ENCODE data around the gene SLIT3. TPM values are rescaled to one million over a fixed set of nuclear protein-coding genes. Genes with fewer than 3 reads are reported as not detected.

The SLIT3 gene
- total RNA-seq, 1 donor from 2014 or later = not detected

- DNase-seq (ENCODE audit: low read depth) = no peak
Measured at GRCh38 chr5:169299663-169300467, 1.1 kb downstream of the SLIT3 start.

- DNase-seq (ENCODE audit: low read depth) = no peak
Measured at GRCh38 chr5:169299191-169299662, 1.7 kb downstream of the SLIT3 start.

- no peak for DNase-seq (ENCODE audit: low read depth)
Measured at GRCh38 chr5:169298193-169298592, 2.7 kb downstream of the SLIT3 start.

- peak; percentile 2 for DNase-seq (ENCODE audit: low read depth)
Measured at GRCh38 chr5:169296419-169297143, 4.4 kb downstream of the SLIT3 start.

- no peak for DNase-seq (ENCODE audit: low read depth)
Measured at GRCh38 chr5:169295306-169295705, 5.6 kb downstream of the SLIT3 start.

GRCh38 chr5:169294621-169295020 is 6.3 kb downstream of the SLIT3 start:
- DNase-seq (ENCODE audit: low read depth) = no peak

- no peak for DNase-seq (ENCODE audit: low read depth)
Measured at GRCh38 chr5:169291877-169292276, 9.1 kb downstream of the SLIT3 start.

GRCh38 chr5:169290895-169291294 is 10.0 kb downstream of the SLIT3 start:
- DNase-seq (ENCODE audit: low read depth) = no peak

GRCh38 chr5:169289520-169289919 is 11.4 kb downstream of the SLIT3 start:
- DNase-seq (ENCODE audit: low read depth) = no peak

- DNase-seq (ENCODE audit: low read depth) = no peak
Measured at GRCh38 chr5:169288066-169288930, 12.6 kb downstream of the SLIT3 start.

GRCh38 chr5:169287529-169287928 is 13.4 kb downstream of the SLIT3 start:
- no peak for DNase-seq (ENCODE audit: low read depth)

GRCh38 chr5:169286572-169287300 is 14.2 kb downstream of the SLIT3 start:
- no peak for DNase-seq (ENCODE audit: low read depth)

GRCh38 chr5:169283887-169284286 is 17.1 kb downstream of the SLIT3 start:
- no peak for DNase-seq (ENCODE audit: low read depth)

GRCh38 chr5:169281625-169282024 is 19.3 kb downstream of the SLIT3 start:
- DNase-seq (ENCODE audit: low read depth) = no peak

- no peak for DNase-seq (ENCODE audit: low read depth)
Measured at GRCh38 chr5:169280696-169281095, 20.2 kb downstream of the SLIT3 start.

GRCh38 chr5:169280286-169280685 is 20.7 kb downstream of the SLIT3 start:
- no peak for DNase-seq (ENCODE audit: low read depth)

- DNase-seq (ENCODE audit: low read depth) = no peak
Measured at GRCh38 chr5:169279125-169279524, 21.8 kb downstream of the SLIT3 start.

- DNase-seq (ENCODE audit: low read depth) = no peak
Measured at GRCh38 chr5:169273881-169274280, 27.1 kb downstream of the SLIT3 start.

GRCh38 chr5:169273451-169273850 is 27.5 kb downstream of the SLIT3 start:
- no peak for DNase-seq (ENCODE audit: low read depth)

GRCh38 chr5:169272731-169273427 is 28.1 kb downstream of the SLIT3 start:
- DNase-seq (ENCODE audit: low read depth) = no peak
